ENCODE data around the gene ZGLP1.

- no peak for TF ChIP-seq RAD21 (IDR thresholded peaks at IDR 0.05; ENCODE audit: low read depth)
- no peak for TF ChIP-seq EP300 (IDR thresholded peaks at IDR 0.05; ENCODE audit: borderline replicate concordance)
- no peak for TF ChIP-seq TAF1 (IDR thresholded peaks at IDR 0.05; ENCODE audit: low read depth)
- TF ChIP-seq MAX (IDR thresholded peaks at IDR 0.05) = no peak
- TF ChIP-seq REST (IDR thresholded peaks at IDR 0.05; ENCODE audit: low read depth) = no peak
- no peak for TF ChIP-seq EGR1 (IDR thresholded peaks at IDR 0.05)
- no peak for TF ChIP-seq YY1 (IDR thresholded peaks at IDR 0.05; ENCODE audit: low read depth)
- TF ChIP-seq NFIC (IDR thresholded peaks at IDR 0.05) = no peak
- no peak for TF ChIP-seq FOXM1 (IDR thresholded peaks at IDR 0.05; ENCODE audit: borderline replicate concordance, low read depth)
- no peak for TF ChIP-seq TEAD4 (IDR thresholded peaks at IDR 0.05)
- TF ChIP-seq CEBPB (IDR thresholded peaks at IDR 0.05) = no peak
- no peak for TF ChIP-seq ZBTB7A (IDR thresholded peaks at IDR 0.05; ENCODE audit: low read depth)
- TF ChIP-seq CREB1 (IDR thresholded peaks at IDR 0.05; ENCODE audit: low read depth) = no peak
- TF ChIP-seq USF1 (IDR thresholded peaks at IDR 0.05) = no peak
Measured at GRCh38 chr19:10320602-10321416, 11.2 kb upstream of the ZGLP1 start.
